ENCODE data around the gene TAB2.

Gene TAB2

DNA sequence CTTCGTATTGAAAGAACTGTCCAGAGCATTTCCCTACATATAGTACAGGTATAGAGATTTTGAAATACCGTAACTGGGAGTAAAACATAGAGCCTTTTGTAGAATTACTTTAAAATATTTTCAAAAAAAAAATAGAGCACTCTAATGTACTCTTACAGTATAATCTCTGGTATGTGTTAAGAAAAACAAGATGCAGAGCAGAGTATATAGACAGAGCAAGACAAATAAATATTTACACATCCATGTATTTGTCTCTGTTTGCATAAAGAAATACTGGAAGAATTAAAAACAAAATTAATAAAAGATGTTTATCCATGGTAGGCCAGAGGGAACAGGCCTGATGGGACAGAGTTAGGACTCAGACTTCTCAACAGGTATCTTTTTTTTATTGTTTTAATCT, 54.5 kb downstream of the TAB2 start:
- no peak for DNase-seq (ENCODE audit: low read depth)

DNA sequence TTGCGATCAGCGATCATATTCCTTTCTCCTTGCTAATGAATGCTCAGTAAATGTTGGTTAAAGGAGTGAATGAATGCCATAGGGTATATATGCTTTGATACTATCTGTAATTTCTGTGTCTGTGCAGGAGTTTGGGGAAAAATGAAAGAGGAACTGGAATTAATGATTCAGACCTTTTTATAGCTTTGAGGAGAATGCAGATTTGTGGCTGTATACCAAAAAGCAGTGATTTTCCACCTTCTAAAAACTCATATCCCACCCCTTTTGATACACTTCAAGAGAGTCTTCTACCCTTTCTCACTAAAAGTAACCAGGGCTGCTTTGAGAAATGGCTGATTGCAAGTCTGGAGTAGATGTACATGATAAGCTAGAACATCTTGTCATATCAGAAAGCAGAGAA, 56.0 kb downstream of the TAB2 start:
- no peak for DNase-seq (ENCODE audit: low read depth)

DNA sequence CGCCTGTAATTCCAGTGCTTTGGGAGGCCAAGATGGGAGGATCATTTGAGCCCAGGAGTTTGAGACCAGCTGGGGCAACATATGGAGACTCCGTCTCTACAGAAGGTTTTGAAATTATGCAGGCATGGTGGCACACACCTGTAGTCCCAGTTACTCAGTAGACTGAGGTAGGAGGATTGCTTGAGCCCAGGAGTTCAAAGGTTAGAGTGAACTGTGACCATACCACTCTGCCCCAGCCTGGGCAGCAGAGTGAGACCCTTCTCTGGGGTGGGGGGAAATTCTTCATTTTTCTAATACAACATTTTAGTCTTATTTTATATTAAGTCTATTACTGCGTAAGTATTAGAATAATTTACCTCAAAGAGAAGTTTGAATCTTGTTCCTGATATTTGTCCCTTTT, 62.5 kb downstream of the TAB2 start:
- DNase-seq (ENCODE audit: low read depth): no peak

DNA sequence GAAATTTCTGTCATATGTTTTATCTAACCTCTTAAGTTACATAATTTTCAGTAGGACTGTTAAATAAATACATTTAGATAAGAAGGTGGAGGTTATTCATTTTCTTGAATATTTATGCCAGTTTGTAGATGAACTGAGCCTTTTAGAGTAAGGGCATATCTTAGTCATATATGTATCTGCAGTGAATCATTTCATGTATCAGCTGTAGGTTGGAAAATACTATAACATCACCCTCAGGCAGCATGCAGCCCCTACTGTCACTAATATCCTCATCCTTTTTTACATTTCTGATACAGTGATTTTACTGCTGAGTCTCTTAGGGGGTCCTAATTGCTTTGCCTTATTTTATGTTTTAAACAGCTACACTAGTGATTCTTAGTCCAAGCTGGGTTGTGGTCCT, 63.0 kb downstream of the TAB2 start:
- DNase-seq (ENCODE audit: low read depth): no peak

DNA sequence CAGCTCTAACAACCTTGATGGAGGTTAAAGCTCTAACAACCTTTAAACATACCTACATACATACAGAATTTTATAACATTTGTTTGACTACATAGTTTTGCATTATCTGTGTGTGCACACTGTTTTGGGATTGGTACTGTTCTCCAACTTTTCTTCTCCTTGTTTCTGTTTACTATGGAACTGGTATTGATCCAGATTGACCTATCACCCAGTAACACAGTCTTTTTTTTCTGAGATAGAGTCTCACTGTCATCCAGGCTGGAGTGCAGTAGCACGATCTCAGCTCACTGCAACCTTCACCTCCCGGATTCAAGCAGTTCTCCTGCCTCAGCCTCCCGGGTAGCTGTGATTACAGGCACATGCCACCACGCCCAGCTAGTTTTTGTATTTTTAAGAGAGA, 65.9 kb downstream of the TAB2 start:
- DNase-seq (ENCODE audit: low read depth): no peak

DNA sequence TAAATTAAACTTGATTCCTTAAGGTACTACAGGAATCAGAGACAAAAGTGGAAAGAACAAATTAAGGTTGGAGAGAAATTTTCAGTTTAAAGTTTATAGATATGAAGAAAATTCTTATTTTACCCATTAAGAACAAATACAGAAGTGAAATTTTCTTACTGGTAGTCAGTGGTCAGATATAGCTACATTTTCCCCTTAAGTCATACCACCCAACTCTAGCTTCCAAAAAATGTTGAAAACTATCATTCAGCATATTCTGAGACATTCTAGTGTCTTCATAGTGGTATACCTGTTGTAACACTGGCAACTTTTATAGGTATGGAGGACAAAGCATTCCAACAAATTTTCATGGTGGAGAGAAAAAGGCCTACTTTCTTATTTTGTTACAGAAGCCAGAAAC, 67.0 kb downstream of the TAB2 start:
- DNase-seq (ENCODE audit: low read depth): no peak

DNA sequence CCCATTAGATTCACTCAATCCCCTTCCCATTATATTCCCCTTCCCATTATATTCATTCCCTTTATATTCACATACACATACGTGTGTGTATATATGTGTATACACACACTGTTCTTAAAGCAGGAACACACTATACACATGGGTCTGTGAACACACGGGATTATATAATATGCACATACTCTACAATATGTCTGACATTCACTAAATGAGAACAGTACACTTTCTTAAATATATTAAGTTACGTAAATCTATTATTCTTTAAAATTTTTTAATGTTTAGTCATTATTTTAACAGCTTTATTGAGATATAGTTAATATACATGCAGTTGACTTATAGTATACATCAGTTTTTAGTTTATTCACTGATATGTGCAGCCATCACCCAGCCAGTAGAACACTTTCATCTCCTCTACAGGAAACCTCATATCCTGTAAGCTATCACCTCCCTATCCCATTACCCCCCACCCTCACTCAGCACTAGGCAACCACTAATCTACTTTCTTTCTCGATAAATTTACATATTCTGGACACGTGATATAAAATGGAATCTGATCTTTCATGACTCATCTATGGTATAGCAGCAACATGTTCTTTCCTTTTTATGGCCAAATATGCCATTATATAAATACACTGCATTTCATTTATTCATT, 68.6 kb downstream of the TAB2 start:
- DNase-seq (ENCODE audit: low read depth): no peak

DNA sequence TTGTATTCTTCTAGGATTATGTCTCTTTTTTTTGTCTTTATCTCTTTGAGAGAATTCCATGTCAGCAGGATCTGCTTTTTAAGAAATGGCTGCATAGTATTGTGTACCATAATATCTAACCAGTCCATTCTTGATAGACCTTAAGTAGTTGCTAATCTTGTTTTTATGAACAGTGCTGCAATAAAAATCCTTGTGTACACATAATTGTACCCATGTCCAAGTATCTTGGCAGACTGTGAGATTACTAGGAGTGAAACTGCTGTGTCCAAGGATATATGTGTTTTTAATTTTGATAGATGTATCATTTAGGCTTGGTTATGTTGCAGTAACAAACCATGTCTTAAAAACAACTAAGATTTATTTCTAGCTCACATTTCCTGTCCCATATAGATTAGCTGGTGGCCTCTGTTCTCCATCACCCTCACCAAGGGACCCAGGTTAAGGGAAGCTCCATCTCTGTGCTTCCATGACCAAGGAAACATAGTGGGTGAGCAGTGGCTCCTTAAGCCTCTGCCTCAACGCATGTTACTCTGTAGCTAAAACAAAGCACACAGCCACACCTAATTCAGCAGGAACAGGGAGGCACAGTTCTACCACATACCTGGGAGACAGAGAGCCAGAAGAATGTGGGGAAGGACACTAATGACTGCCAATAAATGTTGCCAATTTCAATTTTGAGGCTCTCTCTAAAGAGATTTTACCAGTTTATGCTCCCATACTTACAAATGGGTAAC, 70.4 kb downstream of the TAB2 start:
- no peak for DNase-seq (ENCODE audit: low read depth)

DNA sequence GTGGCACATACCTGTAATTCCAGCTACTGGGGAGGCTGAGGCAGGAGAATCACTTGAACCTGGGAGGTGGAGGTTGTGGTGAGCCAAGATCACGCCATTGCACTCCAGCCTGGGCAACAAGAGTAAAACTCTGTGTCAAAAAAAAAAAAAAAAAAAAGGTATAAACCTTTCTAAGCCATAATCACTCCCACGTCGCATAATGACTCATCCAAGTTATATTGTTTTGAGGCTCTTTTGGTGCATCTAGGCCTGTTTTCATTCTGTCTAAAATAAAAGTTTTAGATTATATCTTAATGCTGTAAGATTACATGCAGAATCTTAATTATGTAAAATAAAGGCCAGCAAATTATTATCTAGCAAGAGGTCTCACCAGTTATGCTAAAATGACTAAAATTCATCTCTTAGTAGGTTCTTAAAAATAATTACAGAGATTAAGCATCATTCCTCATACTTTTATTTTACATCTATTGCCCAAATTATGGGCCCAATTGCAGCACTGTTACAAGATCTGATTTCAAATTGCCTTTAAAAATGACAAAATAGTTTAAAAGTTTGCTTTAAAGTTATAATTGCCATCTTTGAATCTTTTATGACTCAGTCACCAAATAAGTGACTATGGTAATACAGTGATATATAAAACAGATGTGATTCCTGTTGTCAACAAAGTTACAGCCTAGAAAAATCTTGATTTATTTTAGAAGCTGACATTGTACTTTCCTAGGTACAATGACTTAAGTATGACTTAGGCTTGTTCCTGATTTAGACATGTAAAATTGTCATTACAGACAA, 72.2 kb downstream of the TAB2 start:
- no peak for DNase-seq (ENCODE audit: low read depth)

DNA sequence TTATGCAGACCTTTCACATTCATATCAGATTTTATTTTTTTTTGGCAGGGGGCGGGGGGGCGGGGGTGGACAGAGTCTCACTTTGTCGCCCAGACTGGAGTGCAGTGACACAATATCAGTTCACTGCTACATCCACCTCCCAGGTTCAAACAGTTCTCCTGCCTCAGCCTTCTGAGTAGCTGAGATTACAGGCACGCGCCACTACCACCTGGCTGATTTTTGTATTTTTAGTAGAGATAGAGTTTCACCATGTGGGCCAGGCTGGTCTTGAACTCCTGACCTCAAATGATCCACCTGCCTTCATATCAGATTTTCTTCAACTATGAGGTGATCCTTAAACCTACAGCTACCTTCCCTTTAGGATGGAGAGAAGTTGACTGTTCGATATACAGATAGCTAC, 74.6 kb downstream of the TAB2 start:
- DNase-seq (ENCODE audit: low read depth): no peak

DNA sequence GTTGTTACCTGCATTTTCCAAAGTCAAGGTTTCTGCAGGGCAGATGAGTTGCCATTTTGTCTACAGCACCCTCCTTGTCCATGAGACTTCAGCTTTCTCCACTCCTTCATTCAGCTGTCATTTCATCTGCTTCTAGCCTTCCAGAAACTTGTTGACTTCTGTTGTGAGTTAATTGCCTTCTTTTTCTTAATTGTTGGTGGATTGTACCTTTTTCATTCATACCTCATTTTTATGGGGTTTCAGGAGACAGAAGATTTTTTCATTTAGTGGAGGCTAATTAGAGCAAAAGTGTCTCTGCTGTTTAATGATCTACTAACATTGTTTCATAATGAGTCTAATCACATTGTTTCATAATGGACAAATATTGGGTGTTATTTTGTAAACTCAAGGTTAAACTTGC, 75.0 kb downstream of the TAB2 start:
- no peak for DNase-seq (ENCODE audit: low read depth)

DNA sequence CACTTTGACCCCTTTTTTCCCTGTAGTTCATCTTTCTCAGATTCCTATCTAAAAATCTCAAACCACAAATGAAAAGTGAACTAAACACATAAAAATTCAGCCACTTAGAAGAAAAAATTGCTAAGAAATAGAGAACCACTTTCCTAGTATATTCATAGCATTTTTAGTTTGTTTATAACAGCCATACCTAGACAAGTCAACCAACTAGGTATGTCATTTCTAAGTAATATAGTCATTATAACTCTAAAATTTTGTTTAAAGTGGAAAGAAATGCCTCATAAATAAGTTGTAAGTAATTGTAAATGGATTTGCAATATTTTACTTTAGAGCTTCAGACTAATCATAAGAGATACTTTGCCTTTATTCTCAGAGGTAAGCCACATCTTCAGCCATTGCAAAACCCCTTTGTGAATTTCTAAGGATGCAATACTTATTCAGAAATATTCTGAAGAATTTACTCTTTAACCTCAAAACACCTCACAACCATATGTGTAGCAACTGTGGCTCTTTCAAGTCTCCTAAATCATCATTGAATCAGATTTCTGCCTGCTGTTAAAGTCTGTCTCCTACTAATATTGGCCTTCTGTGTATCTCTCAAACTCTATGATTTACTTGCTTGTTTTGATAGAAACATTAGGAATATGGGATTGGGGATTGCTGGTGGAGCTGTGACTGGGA, 75.6 kb downstream of the TAB2 start:
- no peak for DNase-seq (ENCODE audit: low read depth)

DNA sequence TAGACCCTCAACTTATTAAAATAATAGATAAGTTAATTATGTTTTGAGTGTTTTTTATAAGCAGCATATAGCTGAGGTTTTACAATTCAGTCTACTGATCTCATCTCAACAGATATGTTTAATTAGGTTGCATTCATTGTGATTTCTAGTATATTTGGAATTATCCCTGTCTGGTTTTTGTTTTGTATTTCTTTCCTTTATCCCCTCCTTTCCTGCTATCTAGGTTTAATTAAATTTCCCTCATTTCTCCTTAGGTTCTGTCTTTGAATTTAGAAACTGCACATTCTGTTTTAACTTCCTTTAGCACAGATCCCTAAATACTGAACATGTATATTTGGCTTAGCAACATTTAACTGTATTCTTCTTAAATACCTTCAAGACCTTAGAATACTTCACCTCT, 77.7 kb downstream of the TAB2 start:
- DNase-seq (ENCODE audit: low read depth): no peak

DNA sequence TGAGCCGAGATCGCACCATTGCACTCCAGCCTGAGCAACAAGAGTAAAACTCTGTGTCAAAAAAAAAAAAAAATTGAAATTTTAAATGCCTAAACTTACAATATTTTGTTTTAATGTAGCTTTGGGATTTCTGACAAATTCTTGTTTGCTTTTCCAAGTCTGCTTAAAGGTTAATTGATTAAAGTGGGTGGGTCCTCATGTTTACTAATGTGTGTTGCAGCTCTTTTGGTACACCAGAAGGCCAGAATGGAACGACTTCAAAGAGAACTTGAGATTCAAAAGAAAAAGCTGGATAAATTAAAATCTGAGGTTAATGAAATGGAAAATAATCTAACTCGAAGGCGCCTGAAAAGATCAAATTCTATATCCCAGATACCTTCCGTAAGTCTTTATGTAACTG, 79.9 kb downstream of the TAB2 start:
- DNase-seq (ENCODE audit: low read depth): no peak

DNA sequence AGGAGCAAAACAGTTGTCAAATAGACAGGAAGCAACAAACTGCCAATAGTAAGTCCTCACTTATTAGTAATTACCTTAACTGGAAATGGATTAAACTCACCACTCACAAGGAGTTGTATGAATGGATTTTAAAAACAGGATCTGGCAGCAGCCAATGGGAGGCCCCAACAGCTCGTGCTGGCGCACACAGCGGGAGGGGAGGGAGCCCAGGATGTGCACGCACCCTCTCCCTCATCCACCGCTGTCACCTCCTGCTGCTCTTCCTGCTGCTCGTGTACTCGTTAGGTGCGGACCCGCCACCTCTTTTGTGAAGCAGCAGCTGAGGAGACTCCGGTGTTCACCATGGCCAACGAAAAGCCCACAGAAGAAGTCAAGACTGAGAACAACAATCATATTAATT, 82.5 kb downstream of the TAB2 start, which contains the start of gene SUMO4:
Gene SUMO4 (plus strand): TSS at position 213 of the 400 bp plus-strand sequence. CDS start 130 bp downstream, at position 343.
- DNase-seq (ENCODE audit: low read depth): no peak

DNA sequence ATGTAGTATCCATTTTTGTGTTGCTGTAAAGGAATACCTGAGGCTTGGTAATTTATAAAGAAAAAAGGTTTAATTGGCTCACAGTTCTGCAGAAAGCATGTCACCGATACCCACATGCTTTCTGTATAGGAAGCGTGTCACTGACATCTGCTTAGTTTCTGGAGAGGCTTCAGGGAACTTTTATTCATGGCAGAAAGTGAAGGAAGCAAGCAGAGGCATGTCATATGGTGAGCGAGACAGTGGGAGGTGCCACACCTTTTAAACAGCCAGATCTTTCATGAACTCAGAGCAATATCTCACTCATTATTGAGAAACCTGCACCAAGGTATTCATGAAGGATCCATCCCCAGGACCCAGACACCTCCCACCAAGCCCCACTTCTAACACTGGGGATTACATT, 86.0 kb downstream of the TAB2 start:
- DNase-seq (ENCODE audit: low read depth): no peak

DNA sequence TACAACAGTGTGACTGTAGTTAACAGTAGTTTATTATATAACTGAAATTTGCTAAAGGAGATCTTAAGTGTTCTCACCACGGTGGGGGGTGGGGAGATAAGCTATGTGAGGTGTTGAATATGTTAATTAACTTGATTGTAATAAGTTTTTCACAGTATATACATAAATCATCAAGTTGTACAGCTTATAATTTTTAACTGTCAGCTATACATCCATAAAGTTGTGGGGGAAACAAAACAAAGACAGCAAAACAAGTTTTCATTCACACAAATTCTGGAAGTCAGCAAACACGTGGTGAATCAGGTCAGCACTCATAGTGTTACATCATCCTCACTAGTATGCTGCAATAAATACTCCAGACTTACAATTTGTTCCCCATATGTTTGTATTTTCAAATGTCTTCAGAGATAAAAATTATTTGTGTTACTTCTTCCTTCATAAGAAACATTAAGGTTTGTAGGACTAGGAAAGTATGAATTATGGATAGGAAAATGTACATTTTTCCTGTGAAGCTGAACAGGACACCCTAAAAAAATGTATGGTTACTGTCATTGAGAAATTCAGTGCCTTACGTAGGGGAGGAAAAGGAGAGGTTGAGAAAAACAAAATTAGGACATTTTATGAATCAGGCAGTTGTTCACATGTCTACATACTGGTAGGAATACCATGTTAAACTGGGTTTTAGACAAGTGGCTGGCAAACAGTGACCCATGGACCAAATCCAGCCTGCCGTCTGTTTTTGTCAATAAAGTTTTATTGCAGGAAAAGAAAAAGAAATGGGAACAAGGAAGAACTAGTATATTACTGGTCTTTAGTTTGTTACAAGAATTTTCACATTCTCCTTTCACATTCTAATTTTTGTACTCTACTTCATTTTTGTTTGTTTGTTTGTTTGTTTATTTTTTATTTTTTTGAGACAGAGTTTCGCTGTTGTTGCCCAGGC, 88.6 kb downstream of the TAB2 start:
- DNase-seq (ENCODE audit: low read depth): no peak

DNA sequence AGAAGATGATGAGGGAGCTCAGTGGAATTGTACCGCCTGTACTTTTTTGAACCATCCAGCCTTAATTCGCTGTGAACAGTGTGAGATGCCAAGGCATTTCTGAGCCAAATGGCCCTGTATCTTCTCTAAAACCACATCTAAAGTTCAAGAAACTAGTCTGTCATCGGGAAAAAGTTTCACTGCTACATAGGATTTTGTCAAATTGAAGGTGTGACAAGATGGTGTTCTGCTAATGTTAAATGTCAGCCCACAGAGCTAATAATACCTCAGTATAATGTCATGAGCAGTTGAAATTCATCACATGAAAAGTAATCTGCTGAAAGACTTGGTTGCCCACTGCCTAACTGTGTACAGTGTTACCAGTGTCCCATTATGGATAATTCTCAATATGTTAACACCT, 92.1 kb downstream of the TAB2 start:
- DNase-seq (ENCODE audit: low read depth): no peak

DNA sequence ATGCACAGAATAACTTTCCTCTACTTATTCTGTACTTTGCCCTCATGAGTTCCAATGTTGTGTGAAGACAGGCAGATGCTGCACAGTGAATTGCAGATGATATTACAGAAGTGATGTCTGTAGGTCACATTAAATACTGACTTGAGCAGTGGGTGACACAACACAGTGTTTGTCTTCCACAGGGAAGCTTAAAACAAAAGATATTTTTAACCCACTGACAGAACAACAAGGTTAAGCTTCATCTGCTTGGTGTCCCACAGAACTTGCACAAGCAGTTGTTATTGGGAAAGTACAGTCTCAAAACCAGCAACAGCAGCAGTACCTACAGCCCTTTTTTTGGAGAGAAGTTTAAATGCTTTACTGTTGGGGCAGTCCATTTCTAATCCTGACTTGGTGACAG, 93.0 kb downstream of the TAB2 start:
- DNase-seq (ENCODE audit: low read depth): no peak

DNA sequence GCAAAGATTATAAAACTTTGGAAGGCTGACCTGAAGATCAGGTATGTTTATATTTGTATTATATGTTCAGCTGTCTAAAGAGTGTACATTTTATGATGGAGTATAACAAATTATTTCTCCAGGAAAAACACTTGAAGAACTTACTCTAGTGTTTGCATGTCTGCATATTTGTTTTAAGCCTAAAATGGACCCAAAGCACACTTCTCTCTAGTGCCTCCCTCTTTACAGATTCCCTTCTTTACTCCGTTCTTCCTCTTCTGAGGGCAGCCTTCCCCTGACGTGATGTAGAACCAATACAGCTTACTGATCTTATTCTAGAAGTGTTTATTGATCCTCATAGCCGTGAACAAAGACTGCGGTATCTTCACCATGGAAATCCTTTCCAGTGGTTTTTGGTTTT, 96.5 kb downstream of the TAB2 start:
- no peak for DNase-seq (ENCODE audit: low read depth)

DNA sequence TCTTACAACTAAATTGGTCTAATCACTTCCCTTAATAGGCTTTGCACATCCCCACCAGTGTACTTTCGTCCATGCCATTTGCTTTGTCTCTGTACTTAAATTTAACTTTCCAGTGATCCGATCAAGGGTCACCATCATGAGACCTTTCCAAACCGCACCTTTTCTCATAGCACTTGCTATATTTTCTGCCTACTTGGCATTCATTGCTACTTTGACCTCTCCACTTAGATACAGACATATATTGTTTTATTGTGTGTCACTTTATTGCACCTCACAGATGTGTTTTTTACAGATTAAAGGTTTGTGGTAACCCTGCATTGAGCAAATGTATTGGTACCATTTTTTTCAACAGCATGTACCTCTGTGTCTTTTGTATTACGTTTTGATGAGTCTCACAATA, 97.3 kb downstream of the TAB2 start:
- no peak for DNase-seq (ENCODE audit: low read depth)
